SIG-M5 treated with dmso at 0.1 percent for 504 hours (cell line): Measurements from ENCODE around the gene DRAP1.

Experiments used
- DNase-seq: peaks from one replicate; lab custom pipeline; 2025; ENCODE audit not compliant: unreplicated experiment; lab: John Stamatoyannopoulos, UW

The DRAP1 gene, protein sequence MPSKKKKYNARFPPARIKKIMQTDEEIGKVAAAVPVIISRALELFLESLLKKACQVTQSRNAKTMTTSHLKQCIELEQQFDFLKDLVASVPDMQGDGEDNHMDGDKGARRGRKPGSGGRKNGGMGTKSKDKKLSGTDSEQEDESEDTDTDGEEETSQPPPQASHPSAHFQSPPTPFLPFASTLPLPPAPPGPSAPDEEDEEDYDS

DNA sequence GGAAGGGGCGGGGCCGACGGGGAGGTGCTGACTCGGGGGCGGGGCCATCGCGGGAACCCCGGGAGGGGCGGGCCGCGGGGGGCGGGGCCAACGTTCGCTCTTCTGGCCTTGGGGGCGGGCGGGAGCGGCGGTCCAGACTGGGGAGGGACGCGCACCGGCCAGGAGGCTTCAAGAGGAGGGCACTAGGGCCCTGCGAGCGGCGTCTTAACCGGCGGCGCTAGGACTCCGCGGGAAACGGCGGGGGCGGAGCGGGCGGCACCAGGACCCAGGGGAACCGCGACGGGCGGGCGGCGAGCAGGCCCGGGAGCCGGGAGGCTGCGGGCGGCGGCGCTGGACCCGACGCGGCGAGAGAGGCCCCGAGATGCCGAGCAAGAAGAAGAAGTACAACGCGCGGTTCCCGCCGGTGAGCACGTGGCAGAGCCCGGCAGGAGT lies at the start of gene DRAP1:
Gene DRAP1, plus strand, starts transcription at position 286 of the 432 bp plus-strand sequence. Its CDS starts 76 bp downstream, at position 362.
- DNase-seq: peak; percentile 96

DNA sequence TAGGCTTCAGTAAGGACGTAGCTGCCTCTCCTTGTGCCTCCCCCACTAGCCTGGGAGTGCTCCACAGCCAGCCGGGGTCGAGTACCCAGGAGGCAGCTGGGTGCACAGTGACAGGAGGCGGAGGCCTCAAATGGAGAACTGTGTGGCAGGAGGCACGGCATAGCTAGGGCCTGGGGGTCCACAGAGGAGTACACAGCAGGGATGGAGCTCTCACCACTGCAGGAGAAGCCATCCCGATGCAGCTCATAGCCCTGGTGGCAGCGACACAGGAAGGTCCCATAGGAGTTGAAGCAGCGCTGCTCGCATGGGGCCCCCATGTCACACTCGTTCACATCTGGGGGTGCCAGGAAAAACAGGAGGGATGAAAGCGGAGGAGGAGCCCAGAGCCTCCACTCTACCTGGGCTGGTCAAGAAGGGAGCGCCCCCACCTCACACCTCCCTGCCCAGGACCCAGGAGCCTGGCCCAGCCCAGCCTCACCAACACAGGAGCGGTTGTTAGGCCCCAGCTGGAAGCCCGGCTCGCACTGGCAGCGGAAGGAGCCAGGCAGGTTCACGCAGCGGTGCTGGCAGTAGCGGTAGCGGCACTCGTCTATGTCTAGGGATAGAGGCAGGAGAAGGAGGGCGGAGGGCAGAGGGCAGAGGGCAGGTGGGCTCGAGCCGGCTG lies 49.5 kb upstream of the DRAP1 start:
- DNase-seq: no peak

DNA sequence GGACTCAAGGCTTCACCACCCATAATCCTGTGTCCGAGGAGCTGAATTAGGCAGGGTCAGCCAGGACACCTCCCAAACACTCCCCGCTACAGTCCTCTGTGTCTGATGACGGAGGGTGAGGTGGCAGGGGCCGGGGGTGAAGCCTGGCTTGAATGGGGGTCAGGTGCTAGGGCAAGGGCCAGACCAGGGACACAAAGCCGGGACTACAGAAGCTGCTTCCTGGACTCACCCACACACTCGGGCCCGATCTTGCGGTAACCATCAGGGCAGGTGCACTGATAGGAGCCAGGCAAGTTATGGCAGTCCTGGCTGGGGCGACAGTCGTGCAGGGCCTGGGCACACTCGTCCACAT lies 48.9 kb upstream of the DRAP1 start:
- no peak for DNase-seq

DNA sequence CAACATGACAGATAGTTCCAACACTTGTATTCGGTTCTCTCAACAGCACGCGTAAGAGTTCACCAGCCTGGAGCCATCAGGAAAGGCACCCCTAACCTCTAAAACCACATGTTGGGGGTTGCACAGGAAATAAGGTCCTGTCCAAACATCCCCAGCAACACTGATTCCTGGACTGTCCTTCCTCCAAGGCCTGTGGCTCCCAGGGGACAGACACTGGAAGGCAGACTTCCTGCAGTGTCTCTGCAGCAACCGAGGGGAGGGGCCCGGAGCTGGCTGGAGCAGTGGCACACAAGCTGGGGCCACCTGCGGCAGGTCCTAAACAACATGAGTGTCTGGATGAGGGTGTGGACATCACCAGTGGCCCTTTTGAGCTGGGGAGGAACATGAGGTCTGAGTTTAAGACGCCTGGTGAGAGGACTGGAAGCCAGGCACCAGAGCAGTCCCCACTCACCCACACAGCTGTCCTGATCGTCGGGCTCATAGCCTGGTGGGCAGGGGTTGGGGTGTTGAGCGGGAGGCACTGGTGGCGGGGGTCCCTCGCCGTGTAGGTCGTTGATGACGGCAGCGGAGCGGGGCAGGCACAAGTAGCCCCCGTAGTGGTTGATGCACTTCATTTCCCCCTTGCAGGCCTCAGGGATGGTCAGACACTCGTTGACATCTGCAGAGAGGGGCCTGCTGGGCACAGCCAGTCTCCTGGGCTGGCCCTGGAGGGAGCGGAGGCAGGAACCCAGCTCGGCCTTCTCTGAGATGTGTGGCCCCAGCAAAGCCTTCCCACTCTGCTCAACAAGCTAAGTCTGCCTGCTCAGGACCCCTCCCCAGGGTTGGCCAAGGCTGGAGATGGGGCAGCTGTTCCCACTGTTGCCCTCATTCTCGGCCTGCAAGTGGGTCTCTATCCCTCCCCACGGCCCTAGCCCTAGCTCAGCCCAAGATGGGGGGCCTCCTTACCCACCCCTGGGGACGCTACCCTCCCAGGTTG lies 48.2 kb upstream of the DRAP1 start:
- no peak for DNase-seq

DNA sequence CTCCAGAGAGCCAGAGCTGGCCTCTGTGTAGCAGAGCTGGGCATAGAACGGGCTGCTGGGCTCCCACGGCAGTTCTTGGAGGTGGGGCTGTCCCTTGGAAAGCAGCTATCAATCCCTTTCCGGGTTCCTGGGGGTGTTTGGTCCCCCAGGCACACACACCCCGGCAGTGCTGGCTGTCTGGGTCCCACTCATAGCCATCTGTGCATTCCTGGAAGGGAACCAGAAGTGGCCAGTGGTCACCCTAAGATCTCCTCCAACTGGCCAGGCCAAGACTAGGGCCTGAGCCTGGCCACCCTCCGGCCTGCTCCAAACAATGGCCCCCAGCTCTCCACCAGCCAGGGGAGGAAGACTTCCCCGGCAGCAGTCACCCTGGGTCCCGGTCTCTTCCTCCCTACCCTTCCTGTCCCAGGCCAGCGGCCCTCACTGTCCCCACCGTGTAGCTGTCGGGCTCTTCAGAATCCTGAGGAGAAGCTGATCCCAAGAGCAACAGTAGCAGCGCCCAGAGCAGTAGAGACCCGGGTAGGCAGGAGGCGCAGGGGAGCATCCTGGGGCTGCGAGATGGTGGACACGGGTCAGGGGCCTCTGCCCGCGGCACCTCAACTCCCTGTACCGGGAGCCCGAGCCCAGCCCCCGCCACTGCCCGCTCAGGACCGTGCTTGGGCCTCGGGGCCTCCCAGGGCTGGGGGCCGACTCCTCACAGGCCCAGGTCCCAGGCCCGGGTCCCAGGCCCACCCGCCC lies 47.2 kb upstream of the DRAP1 start:
- DNase-seq: no peak

DNA sequence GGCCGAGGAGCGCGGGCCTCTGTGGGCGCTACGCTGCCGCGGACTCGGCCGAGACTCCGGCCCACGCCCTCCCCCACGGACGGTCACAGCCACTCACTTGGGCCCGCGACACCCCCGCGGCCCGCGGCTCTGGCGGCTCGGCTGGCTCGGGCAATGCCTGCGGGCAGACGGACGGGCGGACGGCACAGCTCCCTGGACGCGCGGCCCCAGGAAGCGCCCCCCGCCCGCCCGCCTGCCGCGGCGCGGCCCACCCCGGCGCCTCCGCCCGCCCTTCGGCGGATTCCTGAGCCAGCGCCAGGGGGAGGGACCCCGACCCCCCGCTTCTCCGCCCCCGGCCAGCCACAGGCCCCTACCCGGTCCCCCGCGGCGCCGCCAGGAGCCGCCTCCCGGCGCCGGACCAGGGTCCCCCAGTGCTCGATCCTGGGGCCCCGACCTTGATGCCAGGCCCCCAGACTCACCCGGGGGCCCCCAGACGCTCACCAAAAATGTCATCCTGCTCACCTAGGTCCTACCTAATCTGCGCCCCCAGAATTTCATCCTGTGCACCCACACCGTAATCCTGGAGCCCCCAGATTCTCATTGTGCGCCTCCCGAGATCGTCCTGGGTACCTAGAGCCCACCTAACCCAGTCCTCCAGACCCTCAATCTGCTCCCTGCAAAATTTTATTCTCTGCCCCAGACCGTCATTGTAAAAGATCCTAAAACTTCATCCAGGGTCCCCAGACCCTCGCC lies 46.5 kb upstream of the DRAP1 start, which contains the start of gene EFEMP2:
Gene EFEMP2, minus strand, starts transcription at position 215 of the 732 bp plus-strand sequence. CDS start 446 bp downstream, outside the sequence.
- no peak for DNase-seq

DNA sequence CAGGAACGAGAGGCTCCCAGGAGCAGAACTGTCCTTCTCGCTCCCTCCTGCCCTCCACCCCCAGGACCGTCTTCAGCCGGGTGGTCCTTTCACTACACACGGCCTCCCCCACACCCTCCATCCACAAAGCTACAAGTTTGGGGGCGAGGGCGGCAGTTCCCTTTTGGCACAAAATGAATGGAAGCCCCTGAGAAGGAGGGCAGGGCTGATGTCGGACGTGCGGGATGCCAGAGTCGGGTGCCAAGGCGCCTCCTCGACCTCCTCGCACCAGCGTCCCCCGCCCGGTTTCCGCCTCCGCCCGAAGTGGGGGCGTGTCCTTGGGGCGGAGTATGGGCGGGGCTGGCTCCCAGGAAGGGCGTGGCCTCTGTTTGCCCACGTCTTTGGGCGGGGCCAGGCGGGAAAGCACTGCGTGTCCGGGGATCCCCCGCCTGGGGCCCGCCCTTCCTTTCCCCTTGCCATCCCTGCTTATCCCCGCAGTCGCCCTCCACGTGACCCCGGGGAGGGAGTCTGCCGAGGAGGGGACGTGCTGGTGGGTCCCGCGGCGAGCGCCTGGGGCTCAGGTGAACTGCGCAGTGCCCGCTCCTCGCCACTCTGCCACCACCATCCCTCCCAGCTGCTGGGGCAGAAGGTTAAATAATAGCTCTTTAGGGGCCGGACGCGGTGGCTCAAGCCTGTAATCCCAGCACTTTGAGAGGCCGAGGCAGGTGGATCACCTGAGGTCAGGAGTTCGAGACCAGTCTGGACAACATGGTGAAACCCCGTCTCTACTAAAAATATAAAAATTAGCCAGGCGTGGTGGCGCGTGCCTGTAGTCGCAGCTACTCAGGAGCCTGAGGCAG lies 45.7 kb upstream of the DRAP1 start:
- DNase-seq: peak; percentile 88

DNA sequence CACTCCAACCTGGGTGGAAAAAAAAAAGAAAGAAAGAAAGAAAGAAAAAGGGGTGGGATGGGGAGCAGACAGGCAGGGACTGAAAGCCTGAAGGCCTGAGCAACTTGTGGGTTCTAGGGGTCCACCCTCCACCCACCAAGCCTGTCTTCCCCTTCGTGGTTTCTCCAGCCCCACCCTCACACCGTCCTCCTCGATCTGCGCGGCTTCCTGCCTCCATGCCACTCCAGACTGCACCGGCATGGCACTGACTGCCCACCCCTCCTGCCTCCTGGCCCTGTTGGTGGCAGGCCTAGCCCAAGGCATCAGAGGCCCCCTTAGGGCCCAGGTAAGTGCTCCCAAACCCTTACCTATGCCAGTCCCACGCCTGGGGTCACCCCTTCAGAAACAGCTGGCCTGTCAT lies 39.6 kb upstream of the DRAP1 start, which contains the start of gene CTSW:
Gene CTSW, plus strand, starts transcription at position 221 of the 400 bp plus-strand sequence. Its CDS starts 18 bp downstream, at position 239.
- DNase-seq: no peak

DNA sequence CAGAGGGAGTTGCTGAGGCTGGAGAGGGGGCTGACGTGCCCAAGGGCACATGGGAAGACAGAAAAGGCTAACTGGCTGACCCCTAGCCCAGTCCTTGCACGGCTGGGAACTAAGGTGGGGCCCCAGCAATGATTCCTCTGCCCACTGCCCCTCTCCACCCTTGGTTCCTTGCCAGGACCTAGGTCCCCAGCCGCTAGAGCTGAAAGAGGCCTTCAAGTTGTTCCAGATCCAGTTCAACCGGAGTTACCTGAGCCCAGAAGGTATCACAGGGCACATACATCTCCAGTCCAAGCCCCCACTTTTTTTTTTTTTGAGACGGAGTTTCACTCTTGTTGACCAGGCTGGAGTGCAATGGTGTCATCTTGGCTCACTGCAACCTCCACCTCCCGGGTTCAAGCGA lies 39.2 kb upstream of the DRAP1 start:
- DNase-seq: no peak

DNA sequence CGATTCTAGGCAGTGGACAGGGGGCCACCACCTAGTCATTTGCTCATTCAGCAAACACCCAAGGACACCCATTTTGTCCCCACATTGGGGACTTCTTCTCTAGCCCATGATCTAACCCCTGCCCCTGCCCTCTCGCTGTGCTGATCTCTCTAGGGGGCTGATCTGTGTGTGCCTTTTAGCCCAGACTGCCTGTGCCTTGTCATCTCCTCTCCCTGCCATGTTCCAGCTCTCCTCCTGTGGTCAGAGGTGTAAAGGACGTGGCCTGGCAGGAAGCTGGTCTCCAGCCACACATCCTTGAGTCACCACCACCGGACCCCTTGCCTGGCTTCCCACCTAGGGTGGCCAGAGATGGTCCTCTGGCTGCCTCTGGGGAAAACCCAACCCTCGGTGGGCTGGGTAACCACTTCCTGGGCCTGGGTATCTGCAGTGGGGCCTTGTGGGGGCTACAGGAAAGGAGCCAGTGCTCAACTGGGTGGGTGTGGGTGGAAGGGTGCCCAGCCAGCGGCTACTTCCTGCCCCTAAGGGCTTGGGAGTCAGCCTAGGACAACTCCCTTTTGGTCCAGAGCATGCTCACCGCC lies 38.3 kb upstream of the DRAP1 start:
- DNase-seq: no peak

DNA sequence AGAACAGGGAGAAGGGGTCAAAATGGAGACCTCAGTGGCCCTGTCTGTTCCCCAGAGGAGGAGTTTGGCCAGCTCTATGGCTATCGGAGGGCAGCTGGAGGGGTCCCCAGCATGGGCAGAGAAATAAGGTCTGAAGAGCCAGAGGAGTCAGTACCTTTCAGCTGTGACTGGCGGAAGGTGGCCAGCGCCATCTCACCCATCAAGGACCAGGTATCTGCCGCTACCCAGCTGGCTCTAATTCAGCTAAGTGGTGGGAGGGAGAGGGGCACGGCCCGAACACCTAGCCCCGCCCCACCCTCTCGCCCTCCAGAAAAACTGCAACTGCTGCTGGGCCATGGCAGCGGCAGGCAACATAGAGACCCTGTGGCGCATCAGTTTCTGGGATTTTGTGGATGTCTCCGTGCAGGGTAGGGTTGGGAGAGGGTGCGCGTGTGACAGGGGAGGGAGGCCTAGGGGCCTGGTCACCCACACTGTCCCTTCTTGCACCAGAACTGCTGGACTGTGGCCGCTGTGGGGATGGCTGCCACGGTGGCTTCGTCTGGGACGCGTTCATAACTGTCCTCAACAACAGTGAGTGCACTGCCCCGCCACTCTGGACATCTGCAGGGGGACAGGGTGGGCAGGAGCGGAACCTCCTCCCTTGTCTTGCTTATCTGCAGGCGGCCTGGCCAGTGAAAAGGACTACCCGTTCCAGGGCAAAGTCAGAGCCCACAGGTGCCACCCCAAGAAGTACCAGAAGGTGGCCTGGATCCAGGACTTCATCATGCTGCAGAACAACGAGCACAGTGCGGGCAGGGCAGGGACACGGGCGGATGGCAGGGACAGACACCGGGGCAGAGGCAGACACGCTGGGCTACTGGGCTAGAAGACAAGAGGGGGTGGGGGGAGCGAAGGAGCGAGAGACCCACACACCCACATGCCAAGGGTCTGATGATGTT lies 36.8 kb upstream of the DRAP1 start:
- DNase-seq: no peak

DNA sequence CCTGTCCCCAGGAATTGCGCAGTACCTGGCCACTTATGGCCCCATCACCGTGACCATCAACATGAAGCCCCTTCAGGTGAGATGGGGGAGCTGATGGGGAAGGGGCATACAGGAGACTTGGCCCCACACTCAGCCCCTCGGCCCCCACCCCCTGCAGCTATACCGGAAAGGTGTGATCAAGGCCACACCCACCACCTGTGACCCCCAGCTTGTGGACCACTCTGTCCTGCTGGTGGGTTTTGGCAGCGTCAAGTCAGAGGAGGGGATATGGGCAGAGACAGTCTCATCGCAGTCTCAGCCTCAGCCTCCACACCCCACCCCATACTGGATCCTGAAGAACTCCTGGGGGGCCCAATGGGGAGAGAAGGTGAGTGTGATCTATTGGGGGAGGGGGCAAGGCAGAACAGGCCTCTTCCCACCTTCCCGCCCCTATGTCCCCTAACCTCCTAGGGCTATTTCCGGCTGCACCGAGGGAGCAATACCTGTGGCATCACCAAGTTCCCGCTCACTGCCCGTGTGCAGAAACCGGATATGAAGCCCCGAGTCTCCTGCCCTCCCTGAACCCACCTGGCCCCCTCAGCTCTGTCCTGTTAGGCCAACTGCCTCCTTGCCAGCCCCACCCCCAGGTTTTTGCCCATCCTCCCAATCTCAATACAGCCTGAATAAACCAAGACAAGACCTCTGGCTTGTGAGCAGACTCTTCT lies 36.0 kb upstream of the DRAP1 start:
- no peak for DNase-seq

DNA sequence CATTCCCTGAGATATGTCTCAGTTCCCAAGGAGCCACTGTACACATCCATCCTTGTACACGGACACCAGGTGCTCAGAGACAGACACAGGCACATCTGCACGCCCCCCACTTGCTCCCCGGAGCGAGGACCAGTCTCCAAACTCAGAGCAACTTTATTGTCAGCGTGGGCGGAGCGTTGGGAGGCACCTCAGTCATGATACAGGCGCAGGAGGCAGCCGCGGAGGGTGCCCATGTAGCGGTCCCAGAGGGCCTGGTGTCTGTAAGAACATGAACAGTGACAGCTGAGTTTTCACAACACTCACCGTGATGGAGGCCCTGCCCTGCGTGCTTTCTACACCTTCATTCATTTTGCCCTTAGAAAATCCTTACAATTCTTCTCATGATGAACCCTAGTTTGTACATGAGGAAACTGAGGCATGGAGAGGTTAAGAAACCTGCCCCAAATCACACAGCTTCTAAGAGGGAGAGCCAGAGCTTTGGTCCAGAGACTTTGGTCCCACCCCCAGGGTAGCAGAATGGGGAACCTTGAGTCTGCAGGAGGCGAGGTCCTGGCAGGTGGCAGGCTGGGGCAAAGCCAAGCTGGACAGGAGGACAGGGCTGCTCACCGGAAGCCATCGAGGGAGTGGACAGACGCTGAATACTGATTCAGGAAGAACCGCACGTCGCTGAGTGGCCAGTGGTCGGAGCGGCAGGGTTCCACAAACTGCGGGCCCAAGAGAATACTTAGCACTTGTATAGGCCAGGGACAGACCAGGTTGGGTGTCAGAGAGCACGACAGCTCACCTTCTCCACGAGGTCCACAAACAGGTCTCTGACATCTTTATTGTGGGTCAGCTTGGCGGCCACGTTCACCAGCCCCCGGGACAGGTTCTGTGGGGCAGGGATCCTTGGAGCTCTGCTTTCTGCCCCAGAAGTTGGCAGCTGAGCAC lies 35.2 kb upstream of the DRAP1 start:
- DNase-seq: no peak

DNA sequence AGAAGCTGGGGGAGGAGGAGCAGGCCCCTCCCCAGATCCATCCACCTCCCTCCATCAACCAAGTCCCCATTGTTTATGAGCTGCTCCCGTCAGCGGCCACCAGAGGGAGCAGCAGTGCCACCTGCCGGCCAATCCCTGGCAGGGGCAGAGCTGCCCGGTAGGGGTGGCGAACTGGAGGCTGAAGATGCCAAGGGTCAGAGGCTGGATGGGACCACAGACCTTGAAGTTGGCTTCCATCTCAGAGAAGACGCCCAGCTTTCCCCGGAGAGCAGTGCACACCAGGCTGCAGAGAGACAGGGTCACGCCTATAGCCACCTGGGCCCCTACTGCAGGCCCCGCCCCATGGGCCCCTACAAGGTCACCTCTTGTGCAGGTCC lies 34.5 kb upstream of the DRAP1 start:
- DNase-seq: peak; percentile 67

DNA sequence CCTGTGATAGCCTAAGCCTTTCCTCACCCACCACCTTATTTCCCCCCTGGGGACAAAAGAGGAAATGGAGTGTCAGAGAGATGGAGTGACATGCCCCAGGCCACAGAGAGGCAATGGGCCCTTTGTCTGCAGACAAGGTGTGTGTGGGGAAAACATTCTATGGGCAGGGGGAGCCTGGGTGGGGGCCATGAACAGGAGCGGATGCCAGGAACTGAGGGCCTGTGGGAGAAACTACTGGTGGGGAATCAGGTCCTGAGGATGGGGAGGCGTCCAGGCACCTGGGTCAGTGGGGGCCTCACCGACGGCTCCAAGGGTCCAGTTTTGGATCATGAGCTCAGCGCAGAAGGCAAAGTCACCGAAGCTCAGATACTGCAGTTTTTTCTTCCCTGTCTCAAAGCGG lies 34.0 kb upstream of the DRAP1 start:
- DNase-seq: no peak
